GM12878 (cell line): ENCODE measurements around the gene P2RX7. TPM values are rescaled to one million over a fixed set of nuclear protein-coding genes. Genes with fewer than 3 reads are reported as not detected.

ENCODE experiments used
- BCLAF1 ChIP-seq: fragments of 450-650 bp; IDR thresholded peaks from 2 replicates; pipeline ENCODE4 v1.6.1; 2017; ENCODE audit warnings: antibody characterized with exemption, mild to moderate bottlenecking, moderate library complexity
- CBX5 ChIP-seq: sonication (generic); IDR thresholded peaks from 2 replicates; pipeline ENCODE4 v1.6.1; 2016; ENCODE audit warnings: low read depth, moderate library complexity, mild to moderate bottlenecking, inconsistent platforms
- E2F4 ChIP-seq: IDR thresholded peaks from 2 replicates; pipeline ENCODE4 v1.6.1; 2012; ENCODE audit warnings: low read depth, low read length, improper control_type of control experiment
- MXI1 ChIP-seq: fragments of 150-350 bp; IDR thresholded peaks from 2 replicates; pipeline ENCODE4 v1.6.1; 2011; ENCODE audit warnings: low read depth, mild to moderate bottlenecking, inconsistent platforms, low read length, improper control_type of control experiment
- NR2C2 ChIP-seq: IDR thresholded peaks from 2 replicates; pipeline ENCODE4 v1.6.1; 2011; ENCODE audit warnings: borderline replicate concordance, low read depth; ENCODE audit not compliant: control insufficient read depth, insufficient read length
- RELB ChIP-seq: fragments of 450-650 bp; IDR thresholded peaks from 2 replicates; pipeline ENCODE4 v1.6.1; 2017; ENCODE audit warnings: low read depth, mild to moderate bottlenecking, moderate library complexity
- SIN3A ChIP-seq: IDR thresholded peaks from 2 replicates; pipeline ENCODE4 v1.6.1; 2012; ENCODE audit warnings: low read depth, low read length, improper control_type of control experiment
- polyA plus RNA-seq, 11 experiments: library from polyadenylated mRNA; depleted of rRNA in 4 of 11; unstranded in 6 of 11; stranded (reverse) in 5 of 11; fragments of >200 nt; fragmentation: Nextera tagmentation in 4 of 11; fragmentation: Illumina TruSeq in 1 of 11; extraction: Ambion mirVana in 4 of 11; extraction: Trizol in 1 of 11; gene quantifications; 1 replicate in 1 of 11; 2 replicates in 10 of 11; pipeline versions ENCODE4 v1.2.1 to v1.2.3, GENCODE V29; 2011 to 2016; ENCODE audit warnings: inconsistent platforms in 2 of 11, missing spikeins in 2 of 11, low read depth in 1 of 11
- total RNA-seq, 4 experiments: library from RNA; depleted of rRNA in 3 of 4; stranded (reverse); fragments of >200 nt in 3 of 4; fragmentation: Illumina TruSeq in 1 of 4; extraction: Trizol in 1 of 4; gene quantifications; 2 replicates each; pipeline versions ENCODE4 v1.2.1 to v1.2.3, GENCODE V29; 2013 to 2021
- TF ChIP-seq, protein P1 (sequence below), 3 experiments: IDR thresholded peaks in 2 of 3; conservative IDR thresholded peaks in 1 of 3; 2 replicates each; pipeline ENCODE4 v1.5.1; 2011; ENCODE audit warnings: low read depth in 3 of 3, low read length in 3 of 3, mild to moderate bottlenecking in 3 of 3, control low read depth in 2 of 3, moderate library complexity in 2 of 3, inconsistent platforms in 1 of 3, mixed read lengths in 1 of 3; ENCODE audit not compliant: control insufficient read depth in 2 of 3, insufficient read depth in 1 of 3; ENCODE audit errors: extremely low read depth in 1 of 3
- TF ChIP-seq, protein P2 (sequence below): fragments of 450-650 bp; IDR thresholded peaks from 2 replicates; pipeline ENCODE4 v1.6.1; 2018; ENCODE audit warnings: borderline replicate concordance, mild to moderate bottlenecking; ENCODE audit not compliant: partially characterized antibody
- TF ChIP-seq, protein P3 (sequence below): fragments of 450-650 bp; formaldehyde crosslinking; IDR thresholded peaks from 2 replicates; pipeline ENCODE4 v1.4.0; 2022; ENCODE audit warnings: mild to moderate bottlenecking, moderate library complexity
- TF ChIP-seq, protein P4 (sequence below): IDR thresholded peaks from 2 replicates; pipeline ENCODE4 v1.6.1; 2012; ENCODE audit warnings: low read depth, low read length, improper control_type of control experiment

Gene P2RX7
- total and polyA plus RNA-seq, 10 of the 15 experiments (the other 5 are each of a cell fraction or from before 2014, with no cell fraction given) = 0.74 to 2.6 (median 1.5) TPM

- TF ChIP-seq, protein P1, sequence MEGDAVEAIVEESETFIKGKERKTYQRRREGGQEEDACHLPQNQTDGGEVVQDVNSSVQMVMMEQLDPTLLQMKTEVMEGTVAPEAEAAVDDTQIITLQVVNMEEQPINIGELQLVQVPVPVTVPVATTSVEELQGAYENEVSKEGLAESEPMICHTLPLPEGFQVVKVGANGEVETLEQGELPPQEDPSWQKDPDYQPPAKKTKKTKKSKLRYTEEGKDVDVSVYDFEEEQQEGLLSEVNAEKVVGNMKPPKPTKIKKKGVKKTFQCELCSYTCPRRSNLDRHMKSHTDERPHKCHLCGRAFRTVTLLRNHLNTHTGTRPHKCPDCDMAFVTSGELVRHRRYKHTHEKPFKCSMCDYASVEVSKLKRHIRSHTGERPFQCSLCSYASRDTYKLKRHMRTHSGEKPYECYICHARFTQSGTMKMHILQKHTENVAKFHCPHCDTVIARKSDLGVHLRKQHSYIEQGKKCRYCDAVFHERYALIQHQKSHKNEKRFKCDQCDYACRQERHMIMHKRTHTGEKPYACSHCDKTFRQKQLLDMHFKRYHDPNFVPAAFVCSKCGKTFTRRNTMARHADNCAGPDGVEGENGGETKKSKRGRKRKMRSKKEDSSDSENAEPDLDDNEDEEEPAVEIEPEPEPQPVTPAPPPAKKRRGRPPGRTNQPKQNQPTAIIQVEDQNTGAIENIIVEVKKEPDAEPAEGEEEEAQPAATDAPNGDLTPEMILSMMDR (IDR thresholded peaks at IDR 0.05 in 2 of 3, conservative IDR thresholded peaks at IDR 0.05 in 1 of 3; ENCODE audit: control insufficient read depth in 2 of 3, extremely low read depth in 1 of 3, insufficient read depth in 1 of 3, low read depth in 3 of 3, low read length in 3 of 3) = peak; percentile 24 to 54 (median 50); a peak in 5 of 6 replicates
- no peak for TF ChIP-seq CBX5
- 0 out of 2 replicates have a peak, but pooled peaks have one; percentile 44 for TF ChIP-seq BCLAF1
- TF ChIP-seq, protein P2, sequence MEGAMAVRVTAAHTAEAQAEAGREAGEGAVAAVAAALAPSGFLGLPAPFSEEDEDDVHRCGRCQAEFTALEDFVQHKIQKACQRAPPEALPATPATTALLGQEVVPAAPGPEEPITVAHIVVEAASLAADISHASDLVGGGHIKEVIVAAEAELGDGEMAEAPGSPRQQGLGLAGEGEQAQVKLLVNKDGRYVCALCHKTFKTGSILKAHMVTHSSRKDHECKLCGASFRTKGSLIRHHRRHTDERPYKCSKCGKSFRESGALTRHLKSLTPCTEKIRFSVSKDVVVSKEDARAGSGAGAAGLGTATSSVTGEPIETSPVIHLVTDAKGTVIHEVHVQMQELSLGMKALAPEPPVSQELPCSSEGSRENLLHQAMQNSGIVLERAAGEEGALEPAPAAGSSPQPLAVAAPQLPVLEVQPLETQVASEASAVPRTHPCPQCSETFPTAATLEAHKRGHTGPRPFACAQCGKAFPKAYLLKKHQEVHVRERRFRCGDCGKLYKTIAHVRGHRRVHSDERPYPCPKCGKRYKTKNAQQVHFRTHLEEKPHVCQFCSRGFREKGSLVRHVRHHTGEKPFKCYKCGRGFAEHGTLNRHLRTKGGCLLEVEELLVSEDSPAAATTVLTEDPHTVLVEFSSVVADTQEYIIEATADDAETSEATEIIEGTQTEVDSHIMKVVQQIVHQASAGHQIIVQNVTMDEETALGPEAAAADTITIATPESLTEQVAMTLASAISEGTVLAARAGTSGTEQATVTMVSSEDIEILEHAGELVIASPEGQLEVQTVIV = peak; percentile 81
- no peak for TF ChIP-seq NR2C2
- TF ChIP-seq, protein P3, sequence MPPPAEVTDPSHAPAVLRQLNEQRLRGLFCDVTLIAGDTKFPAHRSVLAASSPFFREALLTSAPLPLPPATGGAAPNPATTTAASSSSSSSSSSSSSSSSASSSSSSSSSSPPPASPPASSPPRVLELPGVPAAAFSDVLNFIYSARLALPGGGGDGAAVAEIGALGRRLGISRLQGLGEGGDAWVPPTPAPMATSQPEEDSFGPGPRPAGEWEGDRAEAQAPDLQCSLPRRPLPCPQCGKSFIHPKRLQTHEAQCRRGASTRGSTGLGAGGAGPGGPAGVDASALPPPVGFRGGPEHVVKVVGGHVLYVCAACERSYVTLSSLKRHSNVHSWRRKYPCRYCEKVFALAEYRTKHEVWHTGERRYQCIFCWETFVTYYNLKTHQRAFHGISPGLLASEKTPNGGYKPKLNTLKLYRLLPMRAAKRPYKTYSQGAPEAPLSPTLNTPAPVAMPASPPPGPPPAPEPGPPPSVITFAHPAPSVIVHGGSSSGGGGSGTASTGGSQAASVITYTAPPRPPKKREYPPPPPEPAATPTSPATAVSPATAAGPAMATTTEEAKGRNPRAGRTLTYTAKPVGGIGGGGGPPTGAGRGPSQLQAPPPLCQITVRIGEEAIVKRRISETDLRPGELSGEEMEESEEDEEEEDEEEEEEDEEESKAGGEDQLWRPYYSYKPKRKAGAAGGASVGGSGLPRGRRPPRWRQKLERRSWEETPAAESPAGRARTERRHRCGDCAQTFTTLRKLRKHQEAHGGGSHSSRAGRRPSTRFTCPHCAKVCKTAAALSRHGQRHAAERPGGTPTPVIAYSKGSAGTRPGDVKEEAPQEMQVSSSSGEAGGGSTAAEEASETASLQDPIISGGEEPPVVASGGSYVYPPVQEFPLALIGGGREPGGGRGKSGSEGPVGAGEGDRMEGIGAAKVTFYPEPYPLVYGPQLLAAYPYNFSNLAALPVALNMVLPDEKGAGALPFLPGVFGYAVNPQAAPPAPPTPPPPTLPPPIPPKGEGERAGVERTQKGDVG (CRISPR knock-in tag) = no peak
- no peak for TF ChIP-seq RELB
- no peak; the same call in 1 of the 2 replicates for TF ChIP-seq MXI1
- no peak; the same call in 1 of the 2 replicates for TF ChIP-seq SIN3A
- TF ChIP-seq, protein P4, sequence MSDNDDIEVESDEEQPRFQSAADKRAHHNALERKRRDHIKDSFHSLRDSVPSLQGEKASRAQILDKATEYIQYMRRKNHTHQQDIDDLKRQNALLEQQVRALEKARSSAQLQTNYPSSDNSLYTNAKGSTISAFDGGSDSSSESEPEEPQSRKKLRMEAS = peak; percentile 62; the same call in 1 of the 2 replicates
- no peak for TF ChIP-seq E2F4
Observed at GRCh38 chr12:121209624-121210572, 77.2 kb downstream of the P2RX7 start, which contains the start of gene P2RX4 (continued).
